Effector memory CD4-positive, alpha-beta T cell (primary cell): ENCODE measurements around the gene TLCD1.
"Not testable (repeated sequence)": the region's sequence is repeated elsewhere in the genome, so short reads cannot be mapped to it uniquely, and the experiment has no call there.

Source experiments
- DNase-seq, 3 donors: peaks; one replicate each; pipeline ENCODE4 v3.0.0-alpha.2; 2020
- H3K27ac ChIP-seq: 2 replicates; pipeline ENCODE4 v1.7.0; 2013; ENCODE audit warnings: mild to moderate bottlenecking, low read length, moderate library complexity; ENCODE audit not compliant: insufficient read depth, poor library complexity, severe bottlenecking
- H3K27me3 ChIP-seq: replicated peaks from 2 replicates; pipeline ENCODE4 v1.7.0; 2013; ENCODE audit warnings: mild to moderate bottlenecking, low read length; ENCODE audit not compliant: insufficient read depth, control insufficient read depth, poor library complexity, severe bottlenecking
- H3K36me3 ChIP-seq: 2 replicates; pipeline ENCODE4 v1.7.0; 2013; ENCODE audit warnings: mild to moderate bottlenecking, low read length, moderate library complexity; ENCODE audit not compliant: control insufficient read depth, insufficient read depth
- H3K4me1 ChIP-seq: 2 replicates; pipeline ENCODE4 v1.7.0; 2013; ENCODE audit warnings: low read length, mild to moderate bottlenecking; ENCODE audit not compliant: control insufficient read depth, insufficient read depth, poor library complexity, severe bottlenecking
- H3K4me3 ChIP-seq: 2 replicates; pipeline ENCODE4 v1.7.0; 2013; ENCODE audit warnings: low read length, low read depth, mild to moderate bottlenecking; ENCODE audit not compliant: insufficient read depth, poor library complexity, severe bottlenecking
- H3K9me3 ChIP-seq: 2 replicates; pipeline ENCODE4 v1.7.0; 2013; ENCODE audit warnings: mild to moderate bottlenecking, low read length, moderate library complexity; ENCODE audit not compliant: control insufficient read depth

The TLCD1 gene

DNA sequence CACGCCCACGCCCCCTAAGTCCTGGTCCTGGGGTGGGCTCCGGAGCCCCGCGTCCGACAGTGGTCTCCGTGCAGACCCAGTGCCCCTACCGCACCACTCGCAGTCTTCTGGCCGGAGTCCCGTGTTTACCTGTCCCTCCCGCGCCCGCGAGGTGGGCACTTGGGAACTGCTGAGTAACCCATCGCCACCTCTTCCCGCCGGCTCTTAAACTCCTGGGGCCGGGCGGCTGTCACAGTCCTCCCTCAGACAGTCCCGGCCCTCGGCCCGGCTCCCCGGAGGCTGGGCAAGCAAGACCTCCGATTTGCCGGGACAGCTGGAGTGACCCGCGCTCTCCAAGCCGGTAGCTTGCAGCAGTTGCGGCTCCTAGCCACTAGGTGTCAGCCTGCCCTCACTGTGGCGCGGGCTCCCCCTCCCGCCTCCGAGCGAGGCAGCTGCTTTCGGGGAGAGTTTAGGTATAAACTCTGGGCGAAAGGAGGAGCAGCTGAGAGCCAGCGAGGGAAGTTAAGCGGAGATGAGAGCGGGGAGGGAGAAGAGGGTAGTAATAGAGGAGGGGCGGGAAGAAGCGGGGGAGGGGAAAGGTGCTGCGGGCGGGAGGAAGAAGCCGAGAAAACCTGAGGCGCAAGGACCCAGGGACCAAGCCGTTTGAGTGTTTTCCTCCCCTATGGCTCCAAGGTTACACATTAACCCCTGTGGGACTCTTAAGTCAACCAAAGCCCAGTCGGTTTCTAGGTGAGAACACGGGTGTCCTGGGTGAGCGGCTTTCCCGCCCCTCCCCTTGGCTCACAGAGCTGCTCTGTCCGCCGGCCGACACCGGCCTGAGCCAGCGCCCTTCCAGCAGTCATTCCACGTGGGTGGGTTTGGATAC lies 826 bp upstream of the TLCD1 start:
- no peaks in the 10 kb centered on the region for H3K27me3 ChIP-seq
- no peaks in the 10 kb centered on the region for H3K9me3 ChIP-seq
- peak; percentile 81 to 86 (median 82) for DNase-seq
- H3K4me1 ChIP-seq, result peaks cover 35% of the 10 kb centered on the region
- H3K36me3 ChIP-seq, result peaks cover 29% of the 10 kb centered on the region
- H3K27ac ChIP-seq, result peak overlapping the region; percentile 100
- H3K4me3 ChIP-seq, result peak overlapping the region; percentile 64

DNA sequence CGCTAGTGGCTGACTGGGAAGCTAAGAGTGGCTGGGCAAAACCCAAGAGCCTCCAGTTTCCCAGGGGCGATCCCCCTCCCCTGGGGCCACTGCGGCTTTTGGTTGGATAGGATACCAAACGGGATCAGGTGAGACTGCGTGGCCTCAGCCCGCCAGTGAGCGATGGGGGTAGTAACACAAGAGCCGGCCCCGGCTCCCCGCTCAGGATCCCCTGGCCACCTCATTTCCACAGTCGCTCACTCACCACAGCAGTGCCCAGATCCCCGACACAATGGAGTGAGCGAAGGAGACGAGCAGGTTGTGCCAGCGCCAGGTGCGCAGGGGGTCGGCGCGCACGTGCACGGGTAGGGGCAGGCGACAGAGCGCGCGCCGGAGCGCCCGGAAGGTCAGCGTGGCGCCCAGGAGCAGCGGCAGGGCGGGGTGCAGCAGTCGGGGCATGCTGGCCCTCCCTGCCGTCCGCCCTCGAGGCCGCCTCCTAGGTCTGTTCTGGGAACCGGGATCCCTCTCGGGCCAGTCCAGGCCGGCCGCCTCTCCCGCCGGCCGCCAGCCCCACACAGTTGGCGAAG lies 290 bp downstream of the TLCD1 start:
- H3K4me3 ChIP-seq, result peak overlapping the region; percentile 51
- no peaks in the 10 kb centered on the region for H3K9me3 ChIP-seq
- peaks cover 29% of the 10 kb centered on the region for H3K36me3 ChIP-seq
- peak overlapping the region; percentile 60 for H3K27ac ChIP-seq
- peaks cover 46% of the 10 kb centered on the region for H3K4me1 ChIP-seq
- H3K27me3 ChIP-seq, result no peaks in the 10 kb centered on the region
- DNase-seq, result no peak

DNA sequence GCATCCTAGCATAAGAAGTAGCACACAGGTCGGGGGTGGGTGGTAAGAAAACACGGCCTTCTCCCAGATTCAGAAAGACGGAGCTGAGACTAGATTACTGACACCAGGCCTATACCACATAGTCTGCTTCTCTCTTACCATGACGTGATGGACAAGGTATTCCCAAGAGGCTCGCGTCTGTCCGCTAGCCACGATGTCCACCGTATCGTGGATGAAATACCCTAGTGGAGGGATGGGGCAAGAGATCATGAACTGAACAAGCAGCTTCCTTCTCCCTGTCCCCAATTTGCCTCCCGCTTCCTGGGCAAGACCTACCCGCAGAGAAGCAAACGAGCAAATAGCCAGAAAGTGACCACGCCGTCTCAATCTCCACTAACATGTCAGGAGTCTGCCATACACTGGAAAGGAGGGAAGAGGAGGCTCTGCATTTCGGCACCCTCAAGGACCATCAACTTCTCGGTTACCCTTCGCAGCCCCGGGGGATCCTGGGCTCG lies 820 bp downstream of the TLCD1 start:
- H3K27me3 ChIP-seq, result no peaks in the 10 kb centered on the region
- peaks cover 51% of the 10 kb centered on the region for H3K4me1 ChIP-seq
- peak overlapping the region; percentile 51 for H3K4me3 ChIP-seq
- DNase-seq, result no peak
- H3K27ac ChIP-seq, result peak overlapping the region; percentile 60
- peaks cover 29% of the 10 kb centered on the region for H3K36me3 ChIP-seq
- H3K9me3 ChIP-seq, result no peaks in the 10 kb centered on the region

DNA sequence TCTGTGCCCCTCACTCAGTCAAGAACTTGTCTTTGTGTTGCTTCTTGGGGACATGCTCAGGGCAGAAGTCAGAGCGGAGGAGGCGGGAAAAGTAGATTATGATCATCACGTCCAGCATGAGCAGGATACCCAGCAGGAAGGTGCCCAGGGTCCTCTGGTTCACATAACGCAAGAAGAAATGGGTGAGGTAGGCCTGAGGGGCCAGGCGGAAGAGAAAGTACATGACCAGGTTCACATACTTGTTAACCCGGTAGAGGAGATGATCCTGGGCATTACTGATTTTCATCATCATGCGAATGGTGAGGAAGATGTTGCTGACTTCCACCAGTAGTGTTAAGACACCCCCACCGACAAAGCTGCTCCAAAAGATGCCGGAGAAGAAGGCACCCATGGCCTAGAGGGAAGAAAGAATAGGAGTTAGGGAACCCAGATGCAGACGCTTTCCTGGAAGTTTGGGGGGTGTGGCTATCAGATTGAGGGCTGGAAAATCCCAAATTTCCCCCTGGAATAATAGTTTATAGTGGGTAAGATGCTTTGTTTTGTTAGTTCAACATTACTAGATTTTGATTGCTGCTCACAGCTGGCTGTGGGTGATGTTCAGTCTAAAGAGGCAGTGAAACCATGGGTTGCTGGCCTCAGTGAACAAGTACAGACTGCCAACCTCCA lies 1.4 kb downstream of the TLCD1 start:
- peaks cover 29% of the 10 kb centered on the region for H3K36me3 ChIP-seq
- no peak overlapping the region for H3K4me3 ChIP-seq

DNA sequence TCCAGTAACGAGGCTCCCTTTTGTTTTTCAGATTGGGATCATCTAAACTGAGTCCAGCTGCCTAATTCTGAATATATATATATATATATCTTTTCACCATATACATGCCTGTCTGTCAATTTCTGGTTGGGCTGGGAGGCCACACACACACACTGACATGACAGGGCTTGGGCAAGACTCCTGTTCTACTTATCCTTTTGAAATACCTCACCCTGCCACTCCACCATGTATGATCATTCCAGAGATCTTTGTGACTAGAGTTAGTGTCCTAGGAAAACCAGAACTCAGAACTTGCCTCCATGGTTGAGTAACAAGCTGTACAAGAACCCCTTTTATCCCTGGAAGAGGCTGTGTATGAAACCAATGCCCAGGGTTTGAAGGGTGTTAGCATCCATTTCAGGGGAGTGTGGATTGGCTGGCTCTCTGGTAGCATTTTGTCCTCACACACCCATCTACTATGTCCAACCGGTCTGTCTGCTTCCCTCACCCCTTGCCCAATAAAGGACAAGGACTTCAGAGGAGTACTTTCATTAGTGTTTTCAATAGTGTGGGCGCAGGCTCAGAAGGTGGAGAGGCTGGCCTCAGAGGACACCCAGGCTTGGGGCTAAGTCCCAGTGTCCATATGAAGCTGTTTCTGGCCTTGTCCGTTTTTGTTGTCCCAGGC lies 2.1 kb downstream of the TLCD1 start:
- not testable (repeated sequence) for DNase-seq, H3K4me3 ChIP-seq, H3K27ac ChIP-seq, H3K9me3 ChIP-seq, H3K27me3 ChIP-seq
- peaks cover 29% of the 10 kb centered on the region for H3K36me3 ChIP-seq
- peaks cover 57% of the 10 kb centered on the region for H3K4me1 ChIP-seq

More for the DNA sequence above, 1.4 kb downstream of the TLCD1 start:
- Histone ChIP-seq H3K4me1 (peaks cover 54% of the 10 kb centered on the region), H3K27me3 (no peaks in the 10 kb centered on the region), H3K27ac (peak overlapping the region; percentile 60), H3K9me3 (no peaks in the 10 kb centered on the region)
- DNase-seq, result no peak

DNA sequence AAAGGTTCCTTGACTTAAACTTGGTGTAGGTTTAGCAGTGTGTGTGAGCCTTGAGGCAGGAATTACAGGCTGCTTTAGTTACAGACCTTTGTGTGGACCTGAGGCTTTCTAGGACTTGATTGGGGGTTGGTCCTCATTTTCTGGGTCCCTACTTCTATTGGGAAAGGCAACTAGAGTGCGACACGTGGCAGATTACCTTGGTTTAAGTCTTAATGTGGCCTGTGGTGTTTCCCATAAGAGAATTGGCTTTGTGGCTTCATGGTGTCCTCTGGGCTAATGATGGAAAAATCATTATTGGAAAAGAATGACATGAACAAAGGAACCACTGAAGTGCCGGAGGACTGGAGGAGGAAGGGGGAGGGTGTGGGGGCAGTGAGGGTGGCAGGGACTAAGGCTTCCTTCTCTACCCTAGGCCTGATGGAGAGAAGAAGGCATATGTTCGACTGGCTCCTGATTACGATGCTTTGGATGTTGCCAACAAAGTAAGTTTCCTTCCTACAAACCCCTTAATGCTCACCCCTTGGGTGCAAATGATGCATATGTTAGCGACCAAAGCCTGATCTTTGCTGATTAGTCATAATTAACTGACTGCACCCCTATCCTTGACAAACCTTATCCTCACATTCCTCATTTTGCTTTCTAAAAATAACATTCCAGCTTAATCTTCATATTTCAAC lies 2.7 kb downstream of the TLCD1 start:
- DNase-seq, result no peak
- H3K4me3 ChIP-seq, result no peak overlapping the region
- H3K9me3 ChIP-seq, result no peaks in the 10 kb centered on the region

DNA sequence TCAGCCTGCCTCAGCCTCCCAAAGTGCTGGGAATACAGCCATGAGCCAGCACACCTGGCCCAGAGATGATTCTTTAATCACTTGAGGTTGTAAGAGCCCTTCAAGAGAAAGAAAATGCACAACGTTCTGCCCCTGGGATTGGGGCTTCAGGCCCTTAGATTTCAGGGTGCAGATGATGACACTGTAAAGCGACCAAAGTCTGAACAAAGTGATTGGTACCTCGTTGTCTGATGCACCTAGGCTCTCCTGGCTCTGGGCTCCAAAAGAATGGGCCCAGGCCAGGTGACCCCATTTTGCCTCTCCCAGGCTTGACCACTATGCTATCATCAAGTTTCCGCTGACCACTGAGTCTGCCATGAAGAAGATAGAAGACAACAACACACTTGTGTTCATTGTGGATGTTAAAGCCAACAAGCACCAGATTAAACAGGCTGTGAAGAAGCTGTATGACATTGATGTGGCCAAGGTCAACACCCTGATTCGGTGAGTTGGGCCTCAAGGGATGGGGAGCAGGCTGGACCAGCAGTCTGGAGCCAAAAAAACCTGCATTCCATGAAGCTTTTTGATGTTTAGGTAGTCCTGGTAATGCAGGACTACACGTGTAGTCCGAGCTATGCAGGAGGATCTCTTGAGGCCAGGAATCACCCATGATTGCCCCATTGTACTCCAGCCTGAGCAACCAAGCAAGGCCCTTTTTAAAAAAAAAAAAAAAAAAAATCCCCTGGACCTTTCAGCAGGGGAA lies 3.4 kb downstream of the TLCD1 start:
- Histone ChIP-seq H3K9me3 (no peaks in the 10 kb centered on the region), H3K4me1 (peaks cover 48% of the 10 kb centered on the region), H3K36me3 (peaks cover 29% of the 10 kb centered on the region), H3K4me3 (no peak overlapping the region), H3K27ac (peak overlapping the region; percentile 5), H3K27me3 (no peaks in the 10 kb centered on the region)
- DNase-seq, result no peak

More for the DNA sequence above, 2.7 kb downstream of the TLCD1 start:
- H3K36me3 ChIP-seq, result peaks cover 29% of the 10 kb centered on the region
- H3K27me3 ChIP-seq, result no peaks in the 10 kb centered on the region
- H3K4me1 ChIP-seq, result peaks cover 54% of the 10 kb centered on the region
- peak overlapping the region; percentile 5 for H3K27ac ChIP-seq

DNA sequence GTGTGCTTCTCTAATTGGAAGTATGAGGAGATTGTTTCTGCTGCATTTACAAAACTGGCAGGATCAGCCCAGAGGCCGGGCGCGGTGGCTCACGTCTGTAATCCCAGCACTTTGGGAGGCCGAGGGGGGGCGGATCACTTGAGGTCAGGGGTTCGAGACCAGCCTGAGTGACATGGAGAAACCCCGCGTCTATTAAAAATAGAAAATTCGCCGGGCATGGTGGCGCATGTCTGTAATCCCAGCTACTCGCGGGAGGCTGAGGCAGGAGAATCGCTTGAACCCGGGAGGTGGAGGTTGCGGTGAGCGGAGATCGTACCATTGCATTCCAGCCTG lies 5.1 kb downstream of the TLCD1 start:
- H3K4me1 ChIP-seq, result peaks cover 38% of the 10 kb centered on the region

More for the DNA sequence above, 5.1 kb downstream of the TLCD1 start:
- peaks cover 29% of the 10 kb centered on the region for H3K36me3 ChIP-seq
- DNase-seq, H3K27me3 ChIP-seq, H3K9me3 ChIP-seq: not testable (repeated sequence)
- H3K27ac ChIP-seq, result peak overlapping the region; percentile 89
- H3K4me3 ChIP-seq, result peak overlapping the region; percentile 81
